T-helper 9 cell (primary cell): ENCODE measurements around the gene AGAP3.

Source experiments
- DNase-seq: peaks from one replicate; pipeline ENCODE4 v3.0.0-alpha.2; 2020

The AGAP3 gene

GRCh38 chr7:151167197-151167961, 81.1 kb downstream of the AGAP3 start, which contains the start of gene GBX1:
TSS of gene GBX1 (minus strand) at chr7:151167694. CDS start at chr7:151167548, 146 bp downstream.
- peak; percentile 24 for DNase-seq

- DNase-seq, result peak; percentile 58
Observed at GRCh38 chr7:151168003-151168786, 81.9 kb downstream of the AGAP3 start.

GRCh38 chr7:151168787-151169162, 82.5 kb downstream of the AGAP3 start:
- DNase-seq, result no peak

GRCh38 chr7:151172273-151173141, 86.2 kb downstream of the AGAP3 start:
- DNase-seq, result peak; percentile 80

GRCh38 chr7:151173386-151174245, 87.3 kb downstream of the AGAP3 start:
- DNase-seq, result no peak

- no peak for DNase-seq
Observed at GRCh38 chr7:151174246-151175046, 88.2 kb downstream of the AGAP3 start.

GRCh38 chr7:151175047-151175792, 88.9 kb downstream of the AGAP3 start:
- no peak for DNase-seq

GRCh38 chr7:151175793-151176311, 89.6 kb downstream of the AGAP3 start:
- DNase-seq, result no peak

GRCh38 chr7:151176401-151176800, 90.1 kb downstream of the AGAP3 start:
- DNase-seq, result no peak

GRCh38 chr7:151177310-151177709, 91.0 kb downstream of the AGAP3 start:
- DNase-seq, result no peak

- no peak for DNase-seq
Observed at GRCh38 chr7:151178236-151178635, 92.0 kb downstream of the AGAP3 start.

- DNase-seq, result no peak
Observed at GRCh38 chr7:151178831-151179230, 92.6 kb downstream of the AGAP3 start.

GRCh38 chr7:151179287-151179860, 93.1 kb downstream of the AGAP3 start:
- no peak for DNase-seq

- no peak for DNase-seq
Observed at GRCh38 chr7:151179946-151180345, 93.7 kb downstream of the AGAP3 start.

GRCh38 chr7:151181011-151181431, 94.7 kb downstream of the AGAP3 start:
- DNase-seq, result no peak

- DNase-seq, result no peak
Observed at GRCh38 chr7:151185762-151186639, 99.7 kb downstream of the AGAP3 start.

- DNase-seq, result no peak
Observed at GRCh38 chr7:151186640-151187408, 100.5 kb downstream of the AGAP3 start, which contains the start of gene ASB10. TSS of gene ASB10 (minus strand) at chr7:151187250. CDS start at chr7:151187130, 120 bp downstream.
